ENCODE measurements around the gene RIOX2.

RIOX2 gene

DNA sequence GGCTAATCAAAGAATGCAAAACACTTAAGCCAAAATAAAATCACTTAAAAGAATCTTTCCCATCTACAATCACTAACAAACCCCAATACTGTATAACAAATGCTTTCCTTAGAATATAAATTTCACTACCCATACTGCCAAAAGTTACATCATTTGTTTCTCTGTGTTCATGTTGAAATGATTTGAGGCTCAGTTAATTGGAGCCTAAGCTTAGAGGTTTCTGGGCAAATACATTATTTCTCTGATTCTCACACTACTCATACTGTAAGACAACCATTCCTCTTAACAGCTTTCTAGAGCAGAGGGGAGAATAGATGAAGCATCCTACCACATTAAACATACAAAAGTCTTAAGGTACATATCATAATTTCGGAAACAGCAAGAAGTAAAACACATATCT, 2.1 kb downstream of the RIOX2 start:
- H3K9me3 Mint-ChIP-seq = no peaks in the 10 kb centered on the region
- H3K4me1 Mint-ChIP-seq = peaks cover 81% of the 10 kb centered on the region
- peak overlapping the region; percentile 81 to 94 for H3K4me3 Mint-ChIP-seq
- DNase-seq = no peak
- H3K27ac Mint-ChIP-seq = peak overlapping the region in 1 of 2 donors; percentile 98
- H3K27me3 Mint-ChIP-seq = no peaks in the 10 kb centered on the region
- no peak for ATAC-seq

DNA sequence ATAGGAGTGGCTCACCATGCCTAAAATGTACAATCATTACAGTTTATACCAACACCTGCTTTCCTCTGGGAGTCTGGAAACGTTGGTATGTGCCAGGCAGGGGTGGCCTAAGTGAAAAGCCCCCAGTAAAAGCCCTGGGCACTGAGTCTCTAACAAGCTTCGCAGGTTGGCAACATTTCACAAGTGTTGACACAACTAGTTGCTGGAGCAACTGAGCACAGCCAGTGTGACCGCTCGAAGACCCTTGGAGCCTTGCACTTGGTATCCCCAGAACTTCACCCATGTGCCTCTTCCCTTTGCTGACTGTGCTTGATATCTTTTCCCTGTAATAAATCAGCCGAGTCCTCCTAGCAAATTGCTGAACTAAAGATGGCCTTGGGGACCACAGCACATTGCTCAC, 2.7 kb downstream of the RIOX2 start:
- Mint-ChIP-seq H3K4me3 (peak overlapping the region; percentile 81 to 94), H3K27ac (peak overlapping the region in 1 of 2 donors; percentile 49)

GRCh38 chr3:97968376-97968775, 3.9 kb downstream of the RIOX2 start:
- H3K27ac Mint-ChIP-seq = no peak overlapping the region
- peak overlapping the region; percentile 42 to 45 for H3K4me3 Mint-ChIP-seq
- ATAC-seq (no peak), DNase-seq (no peak)
- no peaks in the 10 kb centered on the region for H3K9me3 Mint-ChIP-seq
- no peaks in the 10 kb centered on the region for H3K27me3 Mint-ChIP-seq
- peaks cover 76% of the 10 kb centered on the region for H3K4me1 Mint-ChIP-seq

More for the DNA sequence above, 2.7 kb downstream of the RIOX2 start:
- DNase-seq = no peak
- Mint-ChIP-seq H3K9me3 (no peaks in the 10 kb centered on the region), H3K4me1 (peaks cover 75% of the 10 kb centered on the region), H3K27me3 (no peaks in the 10 kb centered on the region)
- ATAC-seq = no peak

- Mint-ChIP-seq H3K9me3 (no peaks in the 10 kb centered on the region), H3K4me3 (peak overlapping the region in 1 of 2 donors; percentile 45), H3K4me1 (peaks cover 72% of the 10 kb centered on the region), H3K27ac (no peak overlapping the region), H3K27me3 (no peaks in the 10 kb centered on the region)
- ATAC-seq = no peak
- no peak for DNase-seq
Measured at GRCh38 chr3:97967966-97968365, 4.3 kb downstream of the RIOX2 start.

DNA sequence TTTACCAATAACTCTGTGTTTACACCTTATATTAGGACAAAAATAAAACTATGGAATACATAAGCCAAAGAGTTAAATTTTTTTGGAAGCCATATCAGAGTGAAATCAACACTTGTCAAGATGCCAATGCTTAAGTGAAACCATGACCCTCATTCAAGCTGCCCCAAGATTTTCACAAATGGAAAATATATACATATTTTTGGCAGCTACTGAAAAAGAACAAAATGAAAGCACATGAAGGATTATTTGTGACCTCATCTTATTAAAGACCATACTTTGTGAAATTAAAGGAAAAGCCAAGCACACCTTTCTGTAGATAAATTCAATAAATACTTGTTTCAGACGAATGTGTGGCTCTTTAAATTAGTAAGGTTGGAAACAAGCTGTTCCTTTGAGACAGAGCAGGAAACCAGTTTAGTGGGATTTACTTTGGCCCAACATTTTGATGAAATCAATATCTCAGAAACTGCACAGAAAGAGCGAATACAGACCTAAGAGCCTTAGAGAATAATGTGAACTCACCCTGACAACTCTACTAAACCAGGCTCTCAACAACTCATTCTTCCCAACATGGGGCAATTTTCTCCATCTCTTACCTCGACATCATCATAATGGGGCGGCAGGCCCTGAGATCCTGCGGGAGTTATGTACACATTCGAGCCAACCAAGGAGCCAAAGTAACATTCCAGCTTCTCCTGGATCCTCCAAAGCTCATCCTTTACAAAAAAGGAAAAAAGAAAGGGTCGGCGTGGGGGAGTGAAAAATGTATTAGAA, 11.1 kb downstream of the RIOX2 start:
- H3K4me1 Mint-ChIP-seq = peaks cover 35% of the 10 kb centered on the region
- DNase-seq (no peak), ATAC-seq (no peak)
- no peak overlapping the region for H3K27ac Mint-ChIP-seq
- no peak overlapping the region for H3K4me3 Mint-ChIP-seq
- no peaks in the 10 kb centered on the region for H3K9me3 Mint-ChIP-seq
- H3K27me3 Mint-ChIP-seq = no peaks in the 10 kb centered on the region

DNA sequence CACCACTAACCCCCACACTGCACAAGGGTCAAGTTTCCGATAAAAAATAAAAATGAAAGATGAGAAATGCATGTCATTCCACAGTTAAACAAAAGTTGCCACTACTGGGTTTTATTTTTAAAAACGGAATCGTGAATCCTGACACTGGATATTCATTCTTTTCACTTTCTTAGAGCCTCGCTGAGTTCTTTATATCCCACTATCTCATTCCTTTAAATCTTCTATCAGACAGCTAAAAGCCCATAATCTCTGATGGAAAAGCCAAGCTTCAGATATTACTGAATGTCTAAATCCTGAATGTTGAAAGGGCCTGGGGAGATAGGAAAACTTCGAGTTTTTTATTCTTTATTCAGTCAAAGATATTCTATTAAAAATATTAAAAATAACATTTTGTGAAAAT, 11.7 kb downstream of the RIOX2 start:
- no peak for ATAC-seq
- Mint-ChIP-seq H3K27ac (no peak overlapping the region), H3K4me3 (no peak overlapping the region), H3K27me3 (no peaks in the 10 kb centered on the region), H3K9me3 (no peaks in the 10 kb centered on the region), H3K4me1 (peaks cover 29% of the 10 kb centered on the region)
- no peak for DNase-seq

GRCh38 chr3:97959872-97960271, 12.4 kb downstream of the RIOX2 start:
- Mint-ChIP-seq H3K27me3 (no peaks in the 10 kb centered on the region), H3K4me3 (no peak overlapping the region), H3K4me1 (peaks cover 26% of the 10 kb centered on the region), H3K9me3 (no peaks in the 10 kb centered on the region), H3K27ac (no peak overlapping the region)
- ATAC-seq (no peak), DNase-seq (no peak)

- no peak for DNase-seq
- Mint-ChIP-seq H3K9me3 (no peaks in the 10 kb centered on the region), H3K4me1 (peaks cover 21% of the 10 kb centered on the region), H3K27ac (no peak overlapping the region), H3K4me3 (no peak overlapping the region), H3K27me3 (no peaks in the 10 kb centered on the region)
- no peak for ATAC-seq
Measured at GRCh38 chr3:97958796-97959195, 13.4 kb downstream of the RIOX2 start.

DNA sequence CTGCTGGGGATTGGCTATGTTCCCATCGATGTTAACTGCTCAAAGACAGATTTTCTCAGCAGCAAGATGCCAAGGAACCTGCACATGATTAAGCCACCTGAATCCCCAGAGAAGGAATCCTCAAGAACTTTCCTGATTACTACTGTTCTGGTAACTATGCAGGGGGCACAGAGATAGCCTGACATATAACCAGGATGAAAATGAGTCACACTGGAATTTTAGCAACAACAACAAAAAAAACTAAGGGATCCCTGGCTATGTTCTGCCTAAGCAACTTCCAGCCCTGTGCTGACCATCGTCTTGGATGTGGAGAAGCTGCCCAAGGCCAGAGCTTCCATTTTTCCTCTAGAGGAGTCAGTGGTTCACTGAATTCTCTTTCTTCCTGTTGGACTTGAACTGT, 13.8 kb downstream of the RIOX2 start:
- Mint-ChIP-seq H3K9me3 (no peaks in the 10 kb centered on the region), H3K4me3 (no peak overlapping the region), H3K4me1 (peaks cover 17% of the 10 kb centered on the region), H3K27me3 (no peaks in the 10 kb centered on the region), H3K27ac (no peak overlapping the region)
- no peak for ATAC-seq
- no peak for DNase-seq

DNA sequence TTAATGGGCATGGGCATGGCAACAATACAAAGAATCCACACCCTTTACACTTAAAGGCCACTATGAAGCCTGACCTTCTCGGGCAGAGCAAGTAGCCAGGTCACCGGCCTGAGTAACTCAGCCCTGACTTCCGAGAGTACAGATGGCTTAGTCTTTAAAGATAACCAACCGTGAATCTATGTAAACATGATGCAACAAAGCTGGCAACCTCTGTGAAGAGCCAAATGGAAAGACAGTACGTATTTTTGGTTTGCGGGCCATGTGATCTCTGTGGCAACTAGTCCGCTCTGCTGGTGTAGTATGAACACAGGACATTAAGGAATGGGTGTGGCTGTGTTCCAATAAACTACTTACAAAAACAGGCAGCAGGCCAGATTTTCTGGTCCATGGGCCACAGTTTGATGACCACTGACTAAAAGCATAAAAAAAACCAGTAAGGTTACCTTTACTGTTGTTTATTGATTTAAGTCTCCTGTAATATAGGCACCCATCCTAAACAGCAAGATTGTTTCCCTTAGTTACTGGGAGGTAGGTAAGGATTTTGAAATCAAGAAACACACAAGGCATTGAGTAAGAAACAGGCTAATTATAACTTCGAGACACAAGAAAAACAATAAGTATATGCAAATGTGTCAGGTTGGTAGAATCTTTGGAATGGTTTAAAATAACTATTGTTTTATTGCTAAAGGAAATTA, 14.5 kb downstream of the RIOX2 start:
- no peak for DNase-seq
- peaks cover 16% of the 10 kb centered on the region for H3K4me1 Mint-ChIP-seq
- no peaks in the 10 kb centered on the region for H3K9me3 Mint-ChIP-seq
- no peak for ATAC-seq
- no peaks in the 10 kb centered on the region for H3K27me3 Mint-ChIP-seq
- no peak overlapping the region for H3K4me3 Mint-ChIP-seq
- H3K27ac Mint-ChIP-seq = no peak overlapping the region

DNA sequence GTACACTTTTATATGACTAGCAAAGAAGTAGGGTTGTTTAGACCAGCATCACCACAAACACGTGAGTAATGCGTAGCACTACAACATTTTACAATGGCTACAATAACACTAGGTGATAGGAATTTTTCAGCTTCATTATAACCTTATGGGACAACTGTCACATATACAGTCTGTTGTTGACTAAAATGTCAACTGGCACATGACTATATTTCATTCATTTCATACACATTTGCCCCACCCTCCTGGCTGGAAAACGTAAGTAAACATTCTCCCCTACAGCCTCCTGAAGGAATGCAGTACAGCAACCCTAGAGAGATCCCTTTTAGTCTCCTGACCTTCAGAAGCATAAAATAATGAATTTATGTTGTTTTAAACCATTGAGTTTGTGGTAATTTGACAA, 16.2 kb downstream of the RIOX2 start:
- H3K27ac Mint-ChIP-seq = no peak overlapping the region
- H3K4me1 Mint-ChIP-seq = peaks cover under 1% of the 10 kb centered on the region
- no peaks in the 10 kb centered on the region for H3K9me3 Mint-ChIP-seq
- no peak for ATAC-seq
- no peaks in the 10 kb centered on the region for H3K27me3 Mint-ChIP-seq
- no peak for DNase-seq
- no peak overlapping the region for H3K4me3 Mint-ChIP-seq

DNA sequence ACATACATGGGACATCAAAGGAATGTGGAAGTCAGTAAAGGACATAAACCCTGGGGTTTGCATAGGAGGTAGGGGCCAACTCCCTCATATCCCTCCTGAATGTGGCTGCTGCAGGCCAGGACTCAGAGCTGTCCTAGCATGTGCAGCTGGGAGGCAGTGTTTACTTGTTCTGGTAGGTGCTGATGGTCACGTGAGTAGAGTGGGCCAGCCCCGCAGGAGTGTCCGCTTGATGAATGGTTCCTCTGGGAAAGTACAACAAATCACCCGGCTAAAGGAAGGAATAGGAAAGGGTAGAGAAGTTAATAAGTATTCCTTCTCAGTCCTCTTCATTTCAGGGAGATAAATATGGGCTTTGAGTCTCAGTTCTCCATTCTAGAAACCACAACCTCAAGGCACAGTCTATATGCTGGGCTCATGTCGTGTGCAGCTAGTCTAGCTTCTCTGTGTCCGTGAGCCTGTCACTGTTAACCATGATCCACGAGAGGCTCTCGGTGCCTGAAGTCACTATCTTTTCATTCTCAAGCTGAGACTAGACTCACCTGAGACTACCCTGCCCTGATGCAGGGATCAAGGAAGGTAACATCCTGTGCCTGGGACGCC, 17.9 kb downstream of the RIOX2 start:
- no peak overlapping the region for H3K27ac Mint-ChIP-seq
- no peaks in the 10 kb centered on the region for H3K9me3 Mint-ChIP-seq
- no peak for DNase-seq
- no peak for ATAC-seq
- no peak overlapping the region for H3K4me3 Mint-ChIP-seq
- no peaks in the 10 kb centered on the region for H3K27me3 Mint-ChIP-seq
- H3K4me1 Mint-ChIP-seq = no peaks in the 10 kb centered on the region

- Mint-ChIP-seq H3K9me3 (no peaks in the 10 kb centered on the region), H3K4me1 (no peaks in the 10 kb centered on the region), H3K4me3 (no peak overlapping the region), H3K27ac (no peak overlapping the region), H3K27me3 (no peaks in the 10 kb centered on the region)
- ATAC-seq (no peak), DNase-seq (no peak)
Measured at GRCh38 chr3:97952872-97953271, 19.4 kb downstream of the RIOX2 start.

DNA sequence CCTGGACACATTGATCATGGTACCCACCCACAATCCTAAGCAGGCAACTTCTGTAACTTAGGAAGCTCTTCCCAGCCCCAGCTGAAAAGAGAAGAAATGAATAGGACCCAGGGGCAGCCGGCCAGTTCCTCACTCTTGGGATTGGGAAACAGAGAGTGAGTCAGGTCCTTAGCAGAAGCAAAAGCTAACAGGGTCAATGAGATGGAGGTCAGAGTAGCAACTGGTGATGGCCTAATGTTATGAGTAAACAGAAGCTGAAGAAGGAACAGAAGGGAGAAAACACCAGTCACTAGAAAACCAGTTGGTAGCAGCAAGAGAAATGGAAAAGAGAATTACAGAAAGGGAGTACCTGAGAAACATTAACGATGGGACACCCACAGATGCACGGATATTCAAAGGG, 20.0 kb downstream of the RIOX2 start:
- Mint-ChIP-seq H3K27me3 (no peaks in the 10 kb centered on the region), H3K27ac (peak overlapping the region in 1 of 2 donors; percentile 74), H3K9me3 (no peaks in the 10 kb centered on the region), H3K4me1 (no peaks in the 10 kb centered on the region), H3K4me3 (no peak overlapping the region)
- ATAC-seq = no peak
- no peak for DNase-seq

- DNase-seq (no peak), ATAC-seq (no peak)
- Mint-ChIP-seq H3K27me3 (no peaks in the 10 kb centered on the region), H3K4me3 (no peak overlapping the region), H3K4me1 (no peaks in the 10 kb centered on the region), H3K27ac (peak overlapping the region in 1 of 2 donors; percentile 50), H3K9me3 (no peaks in the 10 kb centered on the region)
Measured at GRCh38 chr3:97950360-97950759, 21.9 kb downstream of the RIOX2 start.

- no peaks in the 10 kb centered on the region for H3K9me3 Mint-ChIP-seq
- DNase-seq (no peak), ATAC-seq (no peak)
- H3K4me3 Mint-ChIP-seq = no peak overlapping the region
- no peak overlapping the region for H3K27ac Mint-ChIP-seq
- H3K4me1 Mint-ChIP-seq = no peaks in the 10 kb centered on the region
- H3K27me3 Mint-ChIP-seq = no peaks in the 10 kb centered on the region
Measured at GRCh38 chr3:97949743-97950142, 22.5 kb downstream of the RIOX2 start.
